ENCODE measurements around the gene POLR3E.

- no peak for TF ChIP-seq CTCF (IDR thresholded peaks at IDR 0.05)
- no peak for TF ChIP-seq EP300 (IDR thresholded peaks at IDR 0.05)
- no peak for TF ChIP-seq POLR2A (IDR thresholded peaks at IDR 0.05)
These were observed 31.9 kb upstream of the POLR3E start for GRCh38 chr16:22265351-22265750.

Data from tibial nerve (tissue), 4 donors.